ENCODE data around the gene BCL11A.

Gene BCL11A

GRCh38 chr2:60559880-60560279 is 6.4 kb upstream of the BCL11A start:
- DNase-seq (ENCODE audit: low read depth in 2 of 2), result no peak

GRCh38 chr2:60558536-60558935 is 5.1 kb upstream of the BCL11A start:
- no peak for DNase-seq (ENCODE audit: low read depth in 2 of 2)

- DNase-seq (ENCODE audit: low read depth in 2 of 2), result no peak
Observed at GRCh38 chr2:60557486-60557864, 4.0 kb upstream of the BCL11A start.

- DNase-seq (ENCODE audit: low read depth in 2 of 2), result no peak
Observed at GRCh38 chr2:60556576-60557485, 3.4 kb upstream of the BCL11A start.

- DNase-seq (ENCODE audit: low read depth in 2 of 2), result no peak
Observed at GRCh38 chr2:60556175-60556574, 2.7 kb upstream of the BCL11A start.

- DNase-seq (ENCODE audit: low read depth in 2 of 2), result no peak
Observed at GRCh38 chr2:60555783-60556139, 2.3 kb upstream of the BCL11A start.

- peak in 1 of 2 donors; percentile 50 for DNase-seq (ENCODE audit: low read depth in 2 of 2)
Observed at GRCh38 chr2:60555066-60555782, 1.8 kb upstream of the BCL11A start.

GRCh38 chr2:60554646-60555065 is 1.2 kb upstream of the BCL11A start:
- DNase-seq (ENCODE audit: low read depth in 2 of 2), result no peak

GRCh38 chr2:60554074-60554645 is 706 bp upstream of the BCL11A start:
- no peak for DNase-seq (ENCODE audit: low read depth in 2 of 2)

GRCh38 chr2:60552851-60553494 is 481 bp downstream of the BCL11A start:
- DNase-seq (ENCODE audit: low read depth in 2 of 2), result no peak

- no peak for DNase-seq (ENCODE audit: low read depth in 2 of 2)
Observed at GRCh38 chr2:60552078-60552850, 1.2 kb downstream of the BCL11A start.

- DNase-seq (ENCODE audit: low read depth in 2 of 2), result no peak
Observed at GRCh38 chr2:60551240-60552077, 2.0 kb downstream of the BCL11A start.

- DNase-seq (ENCODE audit: low read depth in 2 of 2), result no peak
Observed at GRCh38 chr2:60550984-60551239, 2.5 kb downstream of the BCL11A start.

- DNase-seq (ENCODE audit: low read depth in 2 of 2), result peak in 1 of 2 donors; percentile 34
Observed at GRCh38 chr2:60550178-60550983, 3.1 kb downstream of the BCL11A start.

GRCh38 chr2:60549928-60550177 is 3.6 kb downstream of the BCL11A start:
- no peak for DNase-seq (ENCODE audit: low read depth in 2 of 2)

- DNase-seq (ENCODE audit: low read depth in 2 of 2), result no peak
Observed at GRCh38 chr2:60549238-60549927, 4.1 kb downstream of the BCL11A start.

- DNase-seq (ENCODE audit: low read depth in 2 of 2), result no peak
Observed at GRCh38 chr2:60548845-60549237, 4.6 kb downstream of the BCL11A start.

- DNase-seq (ENCODE audit: low read depth in 2 of 2), result no peak
Observed at GRCh38 chr2:60548311-60548710, 5.1 kb downstream of the BCL11A start.

GRCh38 chr2:60547841-60548240 is 5.6 kb downstream of the BCL11A start:
- DNase-seq (ENCODE audit: low read depth in 2 of 2), result no peak

Data from stimulated activated CD4-positive, alpha-beta T cell treated with anti-CD3 and anti-CD28 coated beads, Interleukin-4, amount 100 ng/mL, for 48 hours (primary cell).